ENCODE results near the gene NOTO. TPM values are rescaled to one million over a fixed set of nuclear protein-coding genes. Genes with fewer than 3 reads are reported as not detected.
"Not testable (repeated sequence)": the region's sequence is repeated elsewhere in the genome, so short reads cannot be mapped to it uniquely, and the experiment has no call there.

NOTO gene
- total RNA-seq, 5 donors from 2014 or later (not counting 1 experiment from before 2014, with no cell fraction given): not detected

GRCh38 chr2:73166813-73167212 lies 35.6 kb upstream of the NOTO start:
- WGBS (ENCODE audit: insufficient coverage): 96% methylated on average over 3 of the region's 8 CpGs
- H3K4me3 Mint-ChIP-seq: not testable (repeated sequence)

GRCh38 chr2:73168348-73168747 lies 34.0 kb upstream of the NOTO start:
- POLR2A ChIA-PET; H3K4me1 Mint-ChIP-seq; H3K36me3 Mint-ChIP-seq; DNase-seq; H3K9me3 Mint-ChIP-seq; H3K4me3 Mint-ChIP-seq; H3K27ac ChIP-seq (ENCODE audit: low read length); H3K9me3 ChIP-seq; H3K4me1 ChIP-seq (ENCODE audit: control insufficient read depth in 1 of 2, extremely low read depth in 1 of 2, insufficient read depth in 2 of 2, low read length in 2 of 2); H3K27me3 Mint-ChIP-seq; H3K4me3 ChIP-seq (ENCODE audit: control insufficient read depth in 1 of 2, extremely low read depth in 1 of 2, low read length in 1 of 2); ATAC-seq (replicated peaks in 1 of 4); H3K36me3 ChIP-seq (ENCODE audit: control insufficient read depth in 2 of 2, extremely low read depth in 1 of 2, insufficient read depth in 1 of 2, low read length in 1 of 2): not testable (repeated sequence)
- peaks cover 0 to 19% of the 10 kb centered on the region in 2 experiments for H3K27me3 ChIP-seq (replicated peaks in 1 of 2; ENCODE audit: control insufficient read depth in 2 of 2, extremely low read depth in 1 of 2, insufficient read depth in 2 of 2, low read length in 1 of 2)
- CTCF ChIA-PET: interaction anchor here in 1 of 2 donors (1.4 kb wide), 1 partner anchor 11 kb away, joined by 3 read pairs; no protein-coding TSS in a partner anchor
- H3K27ac Mint-ChIP-seq: peak overlapping the region in 1 of 2 donors; percentile 74

More at GRCh38 chr2:73166813-73167212, 35.6 kb upstream of the NOTO start:
- ATAC-seq (replicated peaks in 1 of 4); H3K9me3 ChIP-seq; H3K4me1 ChIP-seq (ENCODE audit: control insufficient read depth in 1 of 2, extremely low read depth in 1 of 2, insufficient read depth in 2 of 2, low read length in 2 of 2); H3K27ac ChIP-seq (ENCODE audit: low read length); H3K4me3 ChIP-seq (ENCODE audit: control insufficient read depth in 1 of 2, extremely low read depth in 1 of 2, low read length in 1 of 2); CTCF ChIA-PET; H3K36me3 ChIP-seq (ENCODE audit: control insufficient read depth in 2 of 2, extremely low read depth in 1 of 2, insufficient read depth in 1 of 2, low read length in 1 of 2); DNase-seq; H3K36me3 Mint-ChIP-seq; POLR2A ChIA-PET; H3K4me1 Mint-ChIP-seq; H3K9me3 Mint-ChIP-seq; H3K27me3 Mint-ChIP-seq; H3K27ac Mint-ChIP-seq: not testable (repeated sequence)
- peaks cover 0 to 14% of the 10 kb centered on the region in 2 experiments for H3K27me3 ChIP-seq (replicated peaks in 1 of 2; ENCODE audit: control insufficient read depth in 2 of 2, extremely low read depth in 1 of 2, insufficient read depth in 2 of 2, low read length in 1 of 2)

GRCh38 chr2:73170341-73170740 lies 32.0 kb upstream of the NOTO start:
- ATAC-seq (replicated peaks in 1 of 4); H3K27ac Mint-ChIP-seq: not testable (repeated sequence)
- peaks cover 4 to 13% of the 10 kb centered on the region in 2 donors for H3K27me3 Mint-ChIP-seq

GRCh38 chr2:73172963-73173362 lies 29.4 kb upstream of the NOTO start:
- DNase-seq (no peak), ATAC-seq (replicated peaks in 1 of 4) (no peak)
- 66% methylated on average over 3 of the region's 6 CpGs for WGBS (ENCODE audit: insufficient coverage)
- Histone ChIP-seq H3K4me3 (ENCODE audit: control insufficient read depth in 1 of 2, extremely low read depth in 1 of 2, low read length in 1 of 2) (no peak overlapping the region), H3K27ac (ENCODE audit: low read length) (no peak overlapping the region), H3K4me1 (ENCODE audit: control insufficient read depth in 1 of 2, extremely low read depth in 1 of 2, insufficient read depth in 2 of 2, low read length in 2 of 2) (peaks cover 10 to 28% of the 10 kb centered on the region in 2 experiments), H3K27me3 (replicated peaks in 1 of 2; ENCODE audit: control insufficient read depth in 2 of 2, extremely low read depth in 1 of 2, insufficient read depth in 2 of 2, low read length in 1 of 2) (peaks cover 8 to 49% of the 10 kb centered on the region in 2 experiments), H3K36me3 (ENCODE audit: control insufficient read depth in 2 of 2, extremely low read depth in 1 of 2, insufficient read depth in 1 of 2, low read length in 1 of 2) (no peaks in the 10 kb centered on the region), H3K9me3 (no peaks in the 10 kb centered on the region)
- Mint-ChIP-seq H3K4me1 (peaks cover 15 to 17% (median 15%) of the 10 kb centered on the region in 3 donors), H3K27ac (no peak overlapping the region), H3K27me3 (peaks cover 14 to 29% of the 10 kb centered on the region in 2 donors), H3K9me3 (no peaks in the 10 kb centered on the region), H3K36me3 (no peaks in the 10 kb centered on the region), H3K4me3 (no peak overlapping the region)
- POLR2A ChIA-PET: interaction anchor here in 1 of 2 donors (0.7 kb wide), 1 partner anchor 227 kb away, joined by 7 read pairs; no protein-coding TSS in a partner anchor
- CTCF ChIA-PET: no interaction called here

More at GRCh38 chr2:73170341-73170740, 32.0 kb upstream of the NOTO start:
- H3K27ac ChIP-seq (ENCODE audit: low read length); H3K9me3 ChIP-seq; H3K4me3 ChIP-seq (ENCODE audit: control insufficient read depth in 1 of 2, extremely low read depth in 1 of 2, low read length in 1 of 2); H3K4me1 ChIP-seq (ENCODE audit: control insufficient read depth in 1 of 2, extremely low read depth in 1 of 2, insufficient read depth in 2 of 2, low read length in 2 of 2); H3K9me3 Mint-ChIP-seq; CTCF ChIA-PET; DNase-seq; H3K4me3 Mint-ChIP-seq; H3K4me1 Mint-ChIP-seq; H3K36me3 ChIP-seq (ENCODE audit: control insufficient read depth in 2 of 2, extremely low read depth in 1 of 2, insufficient read depth in 1 of 2, low read length in 1 of 2); H3K36me3 Mint-ChIP-seq: not testable (repeated sequence)
- H3K27me3 ChIP-seq (replicated peaks in 1 of 2; ENCODE audit: control insufficient read depth in 2 of 2, extremely low read depth in 1 of 2, insufficient read depth in 2 of 2, low read length in 1 of 2): peaks cover 3 to 27% of the 10 kb centered on the region in 2 experiments
- no CpG with 5 or more reads among the region's 7 CpGs for WGBS (ENCODE audit: insufficient coverage)
- POLR2A ChIA-PET: interaction anchor here in 1 of 2 donors (0.6 kb wide), 1 partner anchor 1824 kb away, joined by 3 read pairs; no protein-coding TSS in a partner anchor

GRCh38 chr2:73173781-73174180 lies 28.6 kb upstream of the NOTO start:
- H3K27ac Mint-ChIP-seq: no peak overlapping the region
- 95% methylated on average over 3 of the region's 7 CpGs for WGBS (ENCODE audit: insufficient coverage)

GRCh38 chr2:73174244-73174643 lies 28.1 kb upstream of the NOTO start:
- ChIA-PET CTCF (interaction anchor here (0.9 to 4.0 kb wide), 3 partner anchors 39 to 182 kb away, joined by 3 to 35 read pairs (median 5); no protein-coding TSS in a partner anchor), POLR2A (no interaction called here)
- H3K4me1 Mint-ChIP-seq: peaks cover 15 to 17% (median 15%) of the 10 kb centered on the region in 3 donors
- H3K9me3 Mint-ChIP-seq: no peaks in the 10 kb centered on the region
- H3K9me3 ChIP-seq: no peaks in the 10 kb centered on the region
- H3K4me1 ChIP-seq (ENCODE audit: control insufficient read depth in 1 of 2, extremely low read depth in 1 of 2, insufficient read depth in 2 of 2, low read length in 2 of 2): peaks cover 10 to 28% of the 10 kb centered on the region in 2 experiments
- peaks cover 8 to 57% of the 10 kb centered on the region in 2 experiments for H3K27me3 ChIP-seq (replicated peaks in 1 of 2; ENCODE audit: control insufficient read depth in 2 of 2, extremely low read depth in 1 of 2, insufficient read depth in 2 of 2, low read length in 1 of 2)
- H3K27ac Mint-ChIP-seq: no peak overlapping the region
- DNase-seq (no peak), ATAC-seq (replicated peaks in 1 of 4) (no peak)
- no peaks in the 10 kb centered on the region for H3K36me3 Mint-ChIP-seq
- 92% methylated on average over 8 of the region's 10 CpGs for WGBS (ENCODE audit: insufficient coverage)
- no peak overlapping the region for H3K4me3 ChIP-seq (ENCODE audit: control insufficient read depth in 1 of 2, extremely low read depth in 1 of 2, low read length in 1 of 2)
- H3K27me3 Mint-ChIP-seq: peaks cover 14 to 36% of the 10 kb centered on the region in 2 donors
- H3K27ac ChIP-seq (ENCODE audit: low read length): no peak overlapping the region
- H3K4me3 Mint-ChIP-seq: peak overlapping the region in 1 of 3 donors; percentile 4
- H3K36me3 ChIP-seq (ENCODE audit: control insufficient read depth in 2 of 2, extremely low read depth in 1 of 2, insufficient read depth in 1 of 2, low read length in 1 of 2): no peaks in the 10 kb centered on the region

More at GRCh38 chr2:73173781-73174180, 28.6 kb upstream of the NOTO start:
- ATAC-seq (replicated peaks in 1 of 4) (no peak), DNase-seq (no peak)
- H3K27me3 ChIP-seq (replicated peaks in 1 of 2; ENCODE audit: control insufficient read depth in 2 of 2, extremely low read depth in 1 of 2, insufficient read depth in 2 of 2, low read length in 1 of 2): peaks cover 8 to 57% of the 10 kb centered on the region in 2 experiments
- no peak overlapping the region for H3K4me3 ChIP-seq (ENCODE audit: control insufficient read depth in 1 of 2, extremely low read depth in 1 of 2, low read length in 1 of 2)
- no peaks in the 10 kb centered on the region for H3K9me3 ChIP-seq
- CTCF ChIA-PET: no interaction called here
- Mint-ChIP-seq H3K4me3 (peak overlapping the region in 2 of 3 donors; percentile 4 to 9), H3K4me1 (peaks cover 15 to 17% (median 15%) of the 10 kb centered on the region in 3 donors), H3K36me3 (no peaks in the 10 kb centered on the region), H3K27me3 (peaks cover 14 to 36% of the 10 kb centered on the region in 2 donors), H3K9me3 (no peaks in the 10 kb centered on the region)
- POLR2A ChIA-PET: interaction anchor here in 1 of 2 donors (0.7 kb wide), 1 partner anchor 228 kb away, joined by 7 read pairs; no protein-coding TSS in a partner anchor
- H3K4me1 ChIP-seq (ENCODE audit: control insufficient read depth in 1 of 2, extremely low read depth in 1 of 2, insufficient read depth in 2 of 2, low read length in 2 of 2): peaks cover 10 to 28% of the 10 kb centered on the region in 2 experiments
- no peaks in the 10 kb centered on the region for H3K36me3 ChIP-seq (ENCODE audit: control insufficient read depth in 2 of 2, extremely low read depth in 1 of 2, insufficient read depth in 1 of 2, low read length in 1 of 2)
- H3K27ac ChIP-seq (ENCODE audit: low read length): no peak overlapping the region
